Lung (tissue), 12 donors: ENCODE measurements around the gene HSBP1. TPM values are rescaled to one million over a fixed set of nuclear protein-coding genes. Genes with fewer than 3 reads are reported as not detected.

Experiments used
- ATAC-seq: fragments of 200-7000 bp; cut with Tn5 transposase; one replicate; pipeline ENCODE4 v1.9.1; 2020; ENCODE audit warnings: moderate number of reproducible peaks; ENCODE audit not compliant: insufficient read depth, low FRiP score
- DNase-seq, 3 donors: peaks; one replicate each; pipeline ENCODE4 v3.0.0-alpha.2; 2013 to 2017
- H3K27ac ChIP-seq, 2 donors: one replicate each; pipeline ENCODE4 v1.5.1; 2013; ENCODE audit warnings: mild to moderate bottlenecking in 2 of 2, moderate library complexity in 2 of 2, control low read depth in 1 of 2, inconsistent platforms in 1 of 2, low read depth in 1 of 2, low read length in 1 of 2
- H3K27me3 ChIP-seq, 3 donors: one replicate each; pipeline ENCODE4 v1.5.1; 2013; ENCODE audit warnings: low read length in 2 of 3; ENCODE audit not compliant: control insufficient read depth in 3 of 3, insufficient read depth in 3 of 3
- H3K36me3 ChIP-seq, 4 donors: one replicate each; pipeline ENCODE4 v1.5.1; 2013; ENCODE audit warnings: low read length in 4 of 4, mild to moderate bottlenecking in 1 of 4, moderate library complexity in 1 of 4; ENCODE audit not compliant: control insufficient read depth in 4 of 4, insufficient read depth in 4 of 4
- H3K4me1 ChIP-seq, 5 donors: one replicate each; pipeline ENCODE4 v1.5.1; 2013; ENCODE audit warnings: low read length in 5 of 5, mild to moderate bottlenecking in 2 of 5, moderate library complexity in 1 of 5; ENCODE audit not compliant: control insufficient read depth in 5 of 5, insufficient read depth in 5 of 5
- H3K4me3 ChIP-seq: one replicate; pipeline ENCODE4 v1.5.1; 2013; ENCODE audit warnings: mild to moderate bottlenecking, control low read depth, moderate library complexity
- H3K9ac ChIP-seq, 2 donors: one replicate each; pipeline ENCODE4 v1.5.1; 2013; ENCODE audit warnings: low read length in 2 of 2, control low read depth in 1 of 2; ENCODE audit not compliant: insufficient read depth in 1 of 2
- H3K9me3 ChIP-seq, 4 donors: one replicate each; pipeline ENCODE4 v1.5.1; 2013; ENCODE audit warnings: low read length in 3 of 4, mild to moderate bottlenecking in 1 of 4, moderate library complexity in 1 of 4; ENCODE audit not compliant: control insufficient read depth in 4 of 4, insufficient read depth in 3 of 4
- CTCF ChIP-seq: IDR thresholded peaks from 2 replicates; pipeline ENCODE4 v1.5.1; 2012; ENCODE audit warnings: mild to moderate bottlenecking; ENCODE audit errors: control extremely low read depth, extremely low read depth
- WGBS, 2 donors: extraction: QIAGEN DNeasy Blood & Tissue Kit; methylation state at CpG; one replicate each; pipeline ENCODE4 v1.1.7; 2013; 5-methylcytosine and 5-hydroxymethylcytosine counted together
- polyA plus RNA-seq, 2 donors: library from polyadenylated mRNA; stranded (reverse); fragments of 200-250 nt; gene quantifications; one replicate each; pipeline ENCODE4 v1.2.1, GENCODE V29; 2013
- total RNA-seq, 2 donors: library from RNA; depleted of rRNA in 1 of 2; stranded (reverse); fragments of >200 nt in 1 of 2; gene quantifications; one replicate each; pipeline ENCODE4 v1.2.1, GENCODE V29; 2014 to 2021
- donor health status: control.
- donor health status: control.
- donor health status: Bipolar disorder and iron deficiency.
- donor health status: healthy.
- donor health status: DM: yes; HTN: yes; CAD: no.

HSBP1 gene
- total and polyA plus RNA-seq, 4 donors: 50.5 to 109 (median 95.4) TPM

DNA sequence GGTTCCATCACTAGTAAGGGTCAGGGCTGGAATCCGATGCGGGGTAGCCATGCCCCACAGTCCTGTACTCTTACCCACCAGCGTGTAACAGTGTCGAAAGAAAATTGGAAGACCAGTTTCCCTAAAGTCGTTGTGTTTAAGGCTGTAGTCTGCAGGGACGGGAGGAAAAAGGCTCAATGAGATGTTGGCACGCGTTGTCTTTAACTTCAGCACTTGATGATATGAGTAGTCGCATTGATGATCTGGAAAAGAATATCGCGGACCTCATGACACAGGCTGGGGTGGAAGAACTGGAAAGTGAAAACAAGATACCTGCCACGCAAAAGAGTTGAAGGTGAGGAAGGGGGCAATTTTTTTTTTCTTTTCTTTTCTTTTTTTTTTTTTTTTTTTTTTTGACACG is 1.3 kb downstream of the HSBP1 start:
- H3K9ac ChIP-seq: peak overlapping the region; percentile 76 to 83
- no peaks in the 10 kb centered on the region for H3K27me3 ChIP-seq
- WGBS, 2 donors: 85 to 88% methylated on average over 13 of the region's 13 CpGs
- no peak for TF ChIP-seq CTCF
- H3K4me1 ChIP-seq: peaks cover 10 to 14% (median 13%) of the 10 kb centered on the region in 5 donors
- no peaks in the 10 kb centered on the region for H3K9me3 ChIP-seq
- DNase-seq (no peak), ATAC-seq (no peak)
- peaks cover 0 to 20% (median 5%) of the 10 kb centered on the region in 4 donors for H3K36me3 ChIP-seq
- H3K27ac ChIP-seq: no peak overlapping the region
- H3K4me3 ChIP-seq: peak overlapping the region; percentile 91

DNA sequence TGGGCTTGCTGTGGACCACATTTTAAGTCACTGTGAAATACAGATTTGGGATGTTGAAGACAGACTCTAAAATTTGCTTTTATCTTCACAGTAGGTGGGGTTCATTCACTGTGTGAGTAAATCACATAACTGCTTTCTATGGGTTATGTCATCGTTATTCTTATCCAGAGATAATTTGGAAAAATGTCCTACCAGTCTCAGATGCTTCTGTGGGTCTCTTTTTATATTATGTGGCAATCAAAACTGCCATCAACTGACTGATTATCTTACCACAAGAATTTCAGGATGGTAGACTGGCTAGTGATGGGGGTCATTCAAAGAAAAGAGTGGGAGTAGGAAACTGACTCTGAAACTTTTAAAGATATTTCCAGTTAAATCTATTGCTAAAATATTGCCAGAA is 3.1 kb downstream of the HSBP1 start:
- no peak for TF ChIP-seq CTCF
- H3K36me3 ChIP-seq: peaks cover 0 to 20% (median 5%) of the 10 kb centered on the region in 4 donors
- ATAC-seq (no peak), DNase-seq (no peak)
- WGBS, 2 donors: 79 to 89% methylated on average over 1 of the region's 1 CpG
- no peak overlapping the region for H3K9ac ChIP-seq
- H3K4me3 ChIP-seq: no peak overlapping the region
- H3K9me3 ChIP-seq: no peaks in the 10 kb centered on the region
- peaks cover 13 to 23% (median 15%) of the 10 kb centered on the region in 5 donors for H3K4me1 ChIP-seq
- no peaks in the 10 kb centered on the region for H3K27me3 ChIP-seq
- no peak overlapping the region for H3K27ac ChIP-seq

DNA sequence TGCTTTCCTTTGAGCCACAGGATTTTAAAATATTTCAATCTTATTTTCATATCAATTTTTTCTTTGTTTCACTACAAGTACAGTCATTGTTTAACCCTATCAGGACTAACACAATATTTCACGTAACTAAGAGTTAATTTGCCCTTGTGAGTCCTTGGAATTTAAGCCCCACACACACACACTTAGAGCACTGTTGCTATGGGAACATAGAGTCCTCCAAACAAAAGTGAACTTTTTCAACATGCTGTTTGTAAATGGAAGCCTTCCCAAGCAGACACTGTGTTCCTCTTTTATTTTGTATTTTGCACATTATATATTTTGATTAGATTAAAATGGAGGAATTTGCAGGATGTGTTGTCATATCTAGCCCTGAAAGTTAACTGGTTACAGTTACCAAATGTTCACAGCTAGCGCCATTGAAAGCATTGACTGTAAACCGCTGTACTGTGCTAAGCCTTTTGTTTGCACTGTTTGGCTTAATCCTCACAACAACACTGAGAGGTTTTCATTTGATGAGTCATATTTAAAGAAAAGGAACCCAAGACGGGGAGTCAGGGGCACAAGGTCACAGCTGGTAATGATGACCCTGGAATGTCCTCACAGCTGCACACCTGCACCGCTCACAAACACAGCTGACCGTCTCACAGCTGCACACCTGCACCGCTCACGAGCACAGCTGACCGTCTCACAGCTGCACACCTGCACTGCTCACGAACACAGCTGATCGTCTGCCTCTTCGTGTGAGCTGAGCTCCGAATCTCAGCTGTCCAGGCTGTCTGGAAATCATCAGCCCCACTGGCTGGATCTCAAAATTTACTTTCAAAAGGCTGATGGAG is 6.3 kb downstream of the HSBP1 start:
- Histone ChIP-seq H3K27me3 (no peaks in the 10 kb centered on the region), H3K4me1 (peaks cover 4 to 17% (median 11%) of the 10 kb centered on the region in 5 donors), H3K9me3 (no peaks in the 10 kb centered on the region), H3K36me3 (peaks cover 0 to 20% (median 5%) of the 10 kb centered on the region in 4 donors), H3K4me3 (no peak overlapping the region), H3K9ac (no peak overlapping the region), H3K27ac (peak overlapping the region in 1 of 2 donors; percentile 87)
- peak; percentile 23 to 84 (median 83) for DNase-seq
- 52 to 73% methylated on average over 13 of the region's 13 CpGs for WGBS, 2 donors
- no peak for TF ChIP-seq CTCF
- peak; percentile 55 for ATAC-seq
